NCI-H524 treated with DMSO at 0.1 percent for 48 hours (cell line): ENCODE measurements around the gene RERE.

ENCODE experiments used
- DNase-seq: peaks from one replicate; lab custom pipeline; 2025; lab: John Stamatoyannopoulos, UW

RERE gene

DNA sequence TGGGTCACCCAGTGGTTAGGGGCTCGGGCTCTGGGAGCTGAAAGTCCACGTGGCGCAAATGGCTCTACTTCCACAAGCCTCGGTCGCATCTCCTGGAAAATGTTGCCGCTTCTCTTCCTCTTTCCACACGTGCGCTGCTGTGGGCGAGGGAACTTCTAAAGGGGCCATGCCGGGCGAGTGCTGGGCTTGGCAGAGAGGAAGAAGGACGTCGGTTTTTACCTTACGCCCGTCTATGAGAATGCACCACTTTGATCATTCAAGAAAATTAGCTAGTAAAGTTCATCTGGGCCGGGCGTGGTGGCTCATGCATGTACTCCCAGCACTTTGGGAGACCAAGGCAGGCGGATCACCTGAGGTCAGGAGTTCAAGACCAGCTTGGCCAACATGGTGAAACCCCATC lies 489.2 kb downstream of the RERE start:
- DNase-seq: no peak

DNA sequence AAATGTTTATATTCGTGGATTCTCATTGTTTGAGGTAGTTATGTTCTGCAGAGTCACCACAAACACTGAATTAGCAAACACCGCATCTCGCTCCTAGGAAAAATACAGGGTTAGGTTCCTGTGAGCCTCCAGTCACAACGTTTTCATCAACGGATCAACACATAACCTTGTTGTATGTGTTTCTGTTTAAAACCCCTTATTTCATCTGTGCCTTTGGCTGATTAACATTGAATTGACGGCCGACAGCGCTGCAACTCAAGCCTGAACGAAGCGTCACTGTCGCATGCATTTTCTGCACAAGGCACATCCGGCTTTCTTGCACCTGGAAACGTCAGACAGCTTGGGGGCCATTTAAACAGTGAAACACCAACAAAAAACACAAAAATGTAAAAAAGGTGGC lies 491.2 kb downstream of the RERE start:
- DNase-seq: no peak

DNA sequence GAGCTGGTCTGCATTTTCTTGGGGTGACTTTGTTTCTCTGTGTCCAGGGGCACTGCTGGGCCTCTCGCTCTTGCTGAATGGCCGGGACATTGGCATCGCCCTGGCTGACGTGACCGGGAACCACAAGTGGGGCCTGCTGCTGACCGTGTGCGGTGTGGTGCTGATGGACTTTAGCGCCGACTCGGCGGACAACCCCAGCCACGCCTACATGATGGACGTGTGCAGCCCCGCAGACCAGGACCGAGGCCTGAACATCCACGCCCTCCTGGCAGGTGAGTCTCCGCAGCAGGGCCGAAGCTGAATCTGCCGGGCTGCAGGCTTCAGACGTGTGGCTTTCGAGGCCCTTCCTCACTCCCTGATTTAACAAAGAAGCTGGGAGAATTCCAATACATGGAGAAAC lies 491.7 kb downstream of the RERE start:
- DNase-seq: no peak

DNA sequence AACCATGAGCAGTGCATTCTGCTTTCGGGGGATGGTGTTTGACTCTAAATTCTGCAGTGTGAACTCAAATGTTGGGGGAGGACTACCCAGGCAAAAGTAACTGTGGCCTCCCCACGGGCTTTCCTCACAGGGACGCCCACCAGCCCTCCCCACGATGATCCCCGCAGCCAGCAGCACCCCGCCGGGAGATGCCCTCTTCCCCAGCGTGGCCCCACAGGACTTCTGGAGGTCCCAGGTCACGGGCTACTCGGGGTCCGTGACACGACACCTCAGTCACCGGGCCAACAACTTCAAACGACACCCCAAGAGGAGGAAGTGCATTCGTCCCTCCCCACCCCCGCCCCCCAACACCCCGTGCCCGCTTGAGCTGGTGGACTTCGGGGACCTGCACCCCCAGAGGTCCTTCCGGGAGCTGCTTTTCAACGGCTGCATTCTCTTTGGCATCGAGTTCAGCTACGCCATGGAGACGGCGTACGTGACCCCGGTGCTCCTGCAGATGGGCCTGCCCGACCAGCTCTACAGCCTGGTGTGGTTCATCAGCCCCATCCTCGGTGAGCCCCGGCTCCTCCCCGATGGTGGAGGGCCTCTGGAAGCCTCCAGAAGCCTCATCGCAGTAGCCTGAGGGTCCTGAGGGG lies 493.1 kb downstream of the RERE start:
- no peak for DNase-seq

DNA sequence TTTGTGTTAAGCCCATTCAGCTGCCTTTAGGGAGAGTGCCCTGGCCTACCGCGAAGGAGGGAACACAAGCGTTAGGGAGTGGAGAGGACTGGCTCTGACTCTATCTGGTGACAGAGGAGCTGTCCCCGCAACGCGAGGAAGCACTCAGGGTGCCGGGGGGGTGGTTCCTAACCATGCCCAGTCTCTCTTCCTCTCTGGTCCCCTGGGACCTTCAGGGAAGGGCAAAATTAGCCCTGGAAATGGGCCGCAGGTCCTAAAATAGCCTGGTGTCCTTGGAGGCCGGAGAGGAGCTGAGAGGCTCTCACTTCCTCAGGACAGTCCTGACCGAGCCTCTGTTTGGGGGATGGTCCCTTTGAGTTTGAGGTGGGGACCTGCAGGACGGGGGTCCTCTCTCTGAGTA lies 493.7 kb downstream of the RERE start:
- DNase-seq: no peak

DNA sequence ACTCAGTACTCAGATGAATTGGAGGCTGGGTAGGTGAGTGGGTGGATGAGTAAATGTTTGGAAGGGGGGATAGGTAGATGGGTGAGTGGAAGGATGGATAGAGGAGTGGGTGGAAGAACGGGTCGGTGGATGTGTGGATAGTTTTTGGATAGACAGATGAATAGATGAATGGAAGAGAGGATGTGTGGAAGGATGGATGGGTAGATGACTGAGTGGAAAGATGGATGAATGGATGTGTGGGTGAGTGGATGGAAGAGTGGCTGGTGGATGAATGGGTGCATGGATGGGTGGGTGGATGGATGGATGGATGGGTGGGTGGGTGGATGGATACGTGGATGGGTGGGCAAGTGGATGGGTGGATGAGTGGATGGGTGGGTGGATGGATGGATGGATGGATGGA lies 495.8 kb downstream of the RERE start:
- DNase-seq: no peak

DNA sequence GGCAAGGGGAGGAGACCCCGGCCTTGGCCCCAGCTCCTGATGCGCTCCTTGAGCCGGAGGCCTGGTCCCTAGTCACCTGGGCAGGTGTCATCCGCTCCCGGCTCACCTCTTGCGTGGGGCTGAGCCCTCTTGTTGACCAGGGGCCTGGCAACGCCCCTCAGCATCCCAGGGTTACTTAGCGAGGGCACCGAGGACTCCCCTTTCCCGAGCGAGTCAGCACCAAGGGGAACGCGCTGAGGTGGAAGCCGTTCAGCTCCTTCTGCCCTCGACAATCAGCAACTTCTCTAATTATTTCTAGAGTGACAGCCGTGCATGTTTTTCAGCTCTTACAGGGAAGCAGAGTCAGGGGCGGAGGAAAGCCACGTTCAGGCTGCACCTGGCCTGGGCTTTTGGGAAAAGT lies 499.0 kb downstream of the RERE start:
- no peak for DNase-seq

DNA sequence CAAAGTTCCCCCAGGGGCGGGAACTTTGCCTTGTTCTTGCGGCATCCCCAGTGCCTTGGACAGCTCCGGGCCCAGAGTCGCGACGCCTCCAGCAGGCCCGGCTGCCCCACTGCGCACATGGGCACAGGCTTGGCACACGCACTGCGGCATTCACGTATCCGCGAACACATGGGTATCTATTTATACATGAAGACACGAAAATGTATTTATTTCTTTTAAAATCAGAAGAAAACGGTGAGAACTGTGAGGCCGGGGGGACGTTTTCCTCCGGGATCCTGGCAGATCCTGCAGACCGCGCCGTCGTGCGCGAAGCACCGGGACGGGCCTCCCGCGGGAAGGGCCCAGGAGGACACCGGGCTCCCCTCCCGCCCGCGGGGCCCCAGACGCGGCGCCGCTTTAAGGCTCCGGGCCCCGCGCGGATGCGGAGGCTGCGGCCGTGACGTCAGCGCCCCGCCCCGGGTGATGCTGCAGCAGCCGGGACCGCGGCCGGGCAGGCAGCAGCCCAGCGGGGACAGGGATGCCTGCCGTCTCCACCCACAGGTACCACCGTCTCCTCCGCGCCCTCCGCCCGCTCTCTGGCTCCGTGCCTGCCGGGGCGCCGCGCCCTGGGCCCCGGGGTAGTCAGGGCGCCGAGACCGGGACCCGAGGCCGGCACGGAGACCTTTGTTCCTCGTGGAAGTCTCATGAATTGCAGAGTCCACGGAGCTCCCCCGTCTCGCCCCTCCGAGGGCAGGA lies 499.6 kb downstream of the RERE start, which contains the start of gene SLC45A1:
TSS of gene SLC45A1 (plus strand) at position 468 of the 735 bp plus-strand sequence. CDS start 6,216 bp downstream, outside the sequence.
- DNase-seq: no peak

DNA sequence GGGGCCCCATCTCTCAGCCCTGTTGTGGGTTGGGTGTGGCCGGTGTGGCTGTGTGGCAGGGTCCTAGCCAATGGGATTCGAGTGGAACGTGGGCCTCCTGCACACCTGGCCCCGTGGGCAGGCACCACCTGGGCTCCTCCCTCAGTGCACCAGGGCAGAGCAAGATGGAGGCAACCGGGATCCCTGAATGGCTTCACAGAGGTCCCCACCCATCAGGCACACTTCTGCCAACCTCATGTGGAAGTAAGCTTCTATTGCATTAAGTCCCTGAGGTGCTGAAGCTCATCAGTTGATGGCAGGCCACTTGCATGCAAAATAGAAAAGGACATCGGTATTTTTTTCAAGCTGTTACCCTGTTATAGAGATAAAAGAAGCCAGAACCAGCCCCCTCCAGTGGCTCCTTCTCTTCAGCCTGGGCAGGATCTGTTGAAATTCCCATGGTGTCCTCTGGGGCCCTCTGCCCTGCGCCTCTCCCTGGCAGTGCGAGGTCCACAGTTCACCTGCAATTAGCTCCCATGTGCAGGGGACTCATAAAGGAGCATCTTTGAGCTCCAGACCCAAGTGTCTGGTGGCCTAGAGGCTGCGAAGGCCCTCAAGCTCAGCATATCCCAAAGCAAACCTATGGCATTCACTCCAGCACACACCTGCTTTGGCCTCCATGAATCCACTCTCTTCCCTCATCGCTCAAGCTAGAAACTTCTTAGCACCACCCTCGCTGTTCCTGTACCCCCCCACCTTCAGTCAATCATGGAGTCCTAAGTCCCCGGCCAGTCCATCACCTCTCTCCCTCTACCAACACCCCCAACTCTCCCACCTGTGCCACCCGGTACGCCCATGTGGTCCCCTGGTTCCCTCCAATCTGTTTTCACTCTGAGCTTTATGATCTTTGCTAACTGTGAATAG lies 501.6 kb downstream of the RERE start:
- DNase-seq: no peak

DNA sequence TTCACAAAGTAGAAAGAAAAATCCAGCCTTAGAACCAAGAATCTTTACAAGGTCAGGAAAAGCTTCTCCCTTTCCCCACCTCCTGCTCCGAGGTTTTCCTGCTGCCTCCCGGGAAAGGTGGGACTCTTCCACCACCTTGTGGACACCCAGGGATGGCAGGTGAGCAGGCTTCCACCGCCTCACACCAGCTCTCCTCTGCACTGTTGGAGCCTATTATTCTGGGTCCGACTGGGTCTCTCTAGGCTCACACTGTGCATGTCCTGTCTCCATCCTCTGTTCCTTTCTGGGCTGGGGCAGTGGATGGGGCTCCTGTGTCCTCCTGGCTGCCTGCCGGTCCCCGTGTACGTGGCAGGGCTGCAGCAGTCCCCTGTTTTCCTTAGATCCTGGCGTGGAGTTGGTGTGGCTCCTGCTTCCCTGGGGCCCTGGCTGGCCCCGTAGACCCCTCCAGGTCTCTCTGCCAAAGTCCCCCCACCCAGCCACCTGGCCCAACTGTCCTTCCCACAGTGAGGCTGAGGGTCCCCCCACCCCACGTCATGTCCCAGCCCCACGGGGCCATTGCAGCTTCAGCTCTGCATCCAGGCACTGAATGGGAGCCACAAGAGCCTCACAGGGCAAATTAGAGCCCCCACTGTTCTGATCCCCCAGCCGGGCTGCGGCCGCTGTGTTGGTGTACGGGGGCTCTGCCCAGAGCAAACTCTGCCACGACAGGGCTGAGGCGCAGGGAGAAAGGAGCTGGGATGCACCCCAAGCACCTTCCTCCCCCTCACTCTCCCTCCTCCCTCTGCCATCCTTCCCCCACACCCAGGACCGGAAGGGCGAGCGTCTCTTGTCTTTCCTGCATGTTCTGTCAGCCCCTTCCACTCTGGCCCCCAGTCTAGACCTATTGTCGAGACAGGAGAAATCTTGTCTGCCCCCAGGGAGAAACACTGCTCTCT lies 502.8 kb downstream of the RERE start:
- no peak for DNase-seq

DNA sequence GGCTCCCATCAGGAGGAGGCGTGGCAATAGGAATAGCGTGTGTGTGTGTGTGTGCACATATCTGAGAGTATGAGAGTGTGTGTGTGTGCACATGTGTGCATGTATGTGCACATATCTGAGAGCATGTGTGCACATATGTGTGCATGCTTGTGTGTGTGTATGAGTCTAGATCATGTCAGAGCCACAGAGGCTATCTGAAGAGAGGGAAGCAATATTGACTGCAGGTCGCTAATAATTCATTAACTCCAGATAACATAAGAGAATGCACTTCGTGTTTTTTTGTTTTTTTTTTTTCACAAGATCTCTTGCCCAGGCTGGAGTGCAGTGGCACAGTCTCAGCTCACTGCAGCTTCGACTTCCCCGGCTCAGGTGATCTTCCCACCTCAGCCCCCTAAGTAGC lies 504.2 kb downstream of the RERE start:
- no peak for DNase-seq

DNA sequence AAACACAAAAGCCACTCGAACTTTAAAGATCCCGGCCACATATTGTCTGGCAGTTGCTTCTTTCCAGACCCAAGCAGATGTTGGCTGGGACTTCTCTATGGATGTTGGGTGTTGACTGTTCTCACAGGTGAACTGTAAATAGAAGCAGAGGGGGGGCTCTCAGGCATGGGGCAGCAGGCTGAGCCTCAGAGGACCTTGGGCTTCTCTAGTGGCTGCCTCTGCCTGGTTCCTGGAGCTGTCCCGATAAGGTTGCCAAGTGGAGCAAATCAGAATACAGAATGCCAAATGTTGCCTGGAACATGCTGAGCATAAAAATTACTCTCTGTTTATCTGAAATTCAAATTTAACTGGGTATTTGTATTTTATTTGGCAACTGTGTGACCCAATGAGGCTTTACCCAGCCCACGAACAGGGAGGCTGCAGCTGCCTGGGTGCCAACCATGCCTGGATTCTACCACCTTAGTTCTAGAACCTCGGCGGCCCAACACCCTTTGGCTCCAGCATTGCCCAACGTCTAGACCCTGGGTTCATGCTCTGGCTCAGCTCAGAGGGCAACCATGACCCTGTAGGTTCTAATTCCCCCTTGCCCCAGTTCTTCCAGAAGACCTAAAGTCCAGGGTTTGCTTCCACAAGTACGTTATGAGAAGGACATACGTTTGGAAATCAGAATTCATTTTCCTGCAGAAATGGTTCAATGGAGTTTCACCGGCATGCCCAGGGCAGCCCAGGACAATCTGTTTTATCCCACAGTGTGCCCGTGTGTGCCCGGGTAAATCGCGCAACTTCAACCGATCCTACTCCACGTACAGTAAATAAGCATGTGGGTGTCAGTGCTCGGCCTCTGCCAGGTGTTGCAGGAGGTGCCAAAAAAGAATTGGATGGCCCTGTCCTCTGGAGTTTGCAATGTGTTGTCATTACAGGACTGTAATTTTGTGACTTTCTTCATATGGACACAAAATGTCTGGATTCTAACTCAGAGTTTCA lies 504.9 kb downstream of the RERE start:
- no peak for DNase-seq

DNA sequence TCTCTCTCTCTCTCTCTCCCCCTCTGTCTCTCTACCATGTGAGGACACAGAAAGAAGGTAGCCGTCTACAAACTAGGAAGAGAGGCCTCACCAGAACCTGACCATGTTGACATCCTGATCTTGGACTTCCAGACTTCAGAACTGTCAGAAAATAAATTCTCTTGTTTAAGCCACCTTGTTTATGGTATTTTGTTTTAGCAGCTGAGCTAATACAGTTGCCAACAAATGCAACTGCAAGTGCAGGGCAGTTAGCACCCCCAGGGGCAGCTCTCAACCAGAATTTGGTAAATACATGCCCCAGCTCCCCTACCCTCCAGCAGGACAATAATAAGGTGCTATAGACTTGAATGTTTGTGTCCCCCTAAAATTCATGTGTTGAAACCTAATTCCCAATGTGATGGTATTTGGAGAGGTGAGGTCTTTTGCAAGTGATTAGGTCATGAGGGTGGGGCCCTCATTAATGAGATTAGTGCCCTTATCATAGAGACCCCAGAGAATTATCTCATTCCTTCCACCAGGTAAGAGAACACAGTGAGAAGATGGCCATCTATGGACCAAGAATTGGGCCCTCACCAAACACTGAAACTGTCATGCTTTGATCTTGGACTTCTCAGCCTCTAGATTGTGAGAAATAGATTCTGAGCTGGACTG lies 506.2 kb downstream of the RERE start:
- DNase-seq: no peak

DNA sequence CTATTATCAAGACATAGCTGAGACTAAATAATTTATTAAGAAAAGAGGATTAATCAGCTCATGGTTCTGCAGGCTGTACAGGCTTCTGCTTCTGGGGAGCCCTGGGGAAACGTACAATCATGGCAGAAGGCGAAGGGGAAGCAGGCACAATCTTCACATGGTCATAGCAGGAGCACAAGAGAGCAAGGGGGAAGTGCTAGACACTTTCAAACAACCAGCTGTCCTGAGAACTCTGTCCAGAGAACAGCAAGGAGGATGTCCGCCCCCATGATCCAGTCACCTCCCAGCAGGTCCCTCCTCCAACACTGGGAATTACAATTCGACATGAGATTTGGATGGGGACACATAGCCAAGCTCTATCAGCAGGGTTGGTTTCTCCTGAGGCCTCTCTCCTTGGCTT lies 509.8 kb downstream of the RERE start:
- no peak for DNase-seq

DNA sequence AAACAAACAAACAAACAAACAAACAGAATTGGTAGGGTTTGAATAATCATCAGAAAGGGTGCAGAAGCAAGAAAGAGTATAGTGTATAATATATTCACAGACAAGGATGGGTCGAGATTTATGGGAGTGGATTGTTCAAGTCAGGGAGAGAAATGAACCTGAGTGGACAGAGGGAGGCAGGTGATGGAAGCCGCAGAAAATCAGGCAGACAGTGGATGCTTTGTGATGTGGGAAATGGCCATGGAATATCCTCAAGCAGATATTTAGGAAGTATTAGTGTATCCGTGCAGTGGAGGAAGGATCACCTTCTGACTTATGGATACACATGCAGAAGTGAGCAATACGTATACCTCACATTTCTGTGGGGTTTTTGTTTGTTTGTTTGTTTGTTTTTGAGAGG lies 513.6 kb downstream of the RERE start:
- no peak for DNase-seq

DNA sequence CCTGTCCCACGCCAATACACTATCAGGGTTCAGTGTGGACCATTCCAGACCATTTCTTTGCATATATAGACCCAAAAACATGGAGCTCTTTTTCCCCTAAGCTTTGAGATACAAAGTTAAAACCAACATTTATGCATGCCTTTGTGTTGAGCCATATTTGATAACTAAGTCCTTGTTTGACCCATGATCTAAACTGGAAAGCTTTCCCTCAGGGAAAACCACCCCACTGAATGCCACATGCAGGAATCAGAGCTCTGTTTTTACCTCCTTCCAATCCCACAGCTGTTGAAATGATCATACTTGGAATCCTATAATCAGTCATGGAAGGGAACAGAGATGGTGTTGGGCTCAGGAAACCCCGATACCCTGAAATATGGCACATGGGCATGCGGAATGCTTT lies 514.3 kb downstream of the RERE start:
- DNase-seq: no peak
